ENCODE results near the gene LTC4S.
"Not testable (repeated sequence)": the region's sequence is repeated elsewhere in the genome, so short reads cannot be mapped to it uniquely, and the experiment has no call there.

LTC4S gene

GRCh38 chr5:179827680-179828079, 33.9 kb downstream of the LTC4S start:
- DNase-seq = peak; percentile 76

GRCh38 chr5:179828756-179829421, 35.1 kb downstream of the LTC4S start:
- no peak for DNase-seq

DNA sequence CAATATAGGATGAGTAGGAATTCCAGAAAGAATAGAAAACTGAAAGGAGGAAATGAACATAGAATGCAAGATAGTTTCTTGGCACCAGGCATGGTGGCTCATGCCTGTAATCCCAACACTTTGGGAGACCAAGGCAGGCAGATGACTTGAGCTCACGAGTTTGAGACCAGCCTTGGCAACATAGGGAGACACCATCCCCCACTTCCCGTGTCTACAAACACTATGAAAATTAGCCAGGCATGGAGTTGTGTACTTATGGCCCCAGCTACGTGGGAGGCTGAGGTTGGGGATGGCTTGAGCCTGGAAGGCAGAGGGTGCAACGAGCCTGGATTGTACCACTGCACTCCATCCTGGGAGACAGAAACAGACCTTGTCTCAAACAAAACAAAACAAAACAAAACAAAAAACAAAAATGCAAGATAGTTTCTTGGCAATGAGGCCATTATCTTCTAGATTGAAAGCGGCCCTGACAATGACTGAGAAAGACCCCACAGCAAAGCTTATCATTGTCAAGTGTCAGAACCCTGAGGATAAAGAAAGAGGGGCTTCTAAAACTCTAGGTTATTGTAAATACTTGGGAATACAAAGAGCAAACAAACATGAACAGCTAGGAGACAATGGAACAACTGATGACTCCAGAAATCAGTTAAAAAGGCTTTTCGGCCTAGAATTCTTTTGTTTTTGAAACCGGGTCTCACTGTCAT, 36.1 kb downstream of the LTC4S start:
- no peak for DNase-seq

- no peak for DNase-seq
Observed at GRCh38 chr5:179830818-179831468, 37.2 kb downstream of the LTC4S start.

- DNase-seq = no peak
Observed at GRCh38 chr5:179832039-179832745, 38.4 kb downstream of the LTC4S start.

DNA sequence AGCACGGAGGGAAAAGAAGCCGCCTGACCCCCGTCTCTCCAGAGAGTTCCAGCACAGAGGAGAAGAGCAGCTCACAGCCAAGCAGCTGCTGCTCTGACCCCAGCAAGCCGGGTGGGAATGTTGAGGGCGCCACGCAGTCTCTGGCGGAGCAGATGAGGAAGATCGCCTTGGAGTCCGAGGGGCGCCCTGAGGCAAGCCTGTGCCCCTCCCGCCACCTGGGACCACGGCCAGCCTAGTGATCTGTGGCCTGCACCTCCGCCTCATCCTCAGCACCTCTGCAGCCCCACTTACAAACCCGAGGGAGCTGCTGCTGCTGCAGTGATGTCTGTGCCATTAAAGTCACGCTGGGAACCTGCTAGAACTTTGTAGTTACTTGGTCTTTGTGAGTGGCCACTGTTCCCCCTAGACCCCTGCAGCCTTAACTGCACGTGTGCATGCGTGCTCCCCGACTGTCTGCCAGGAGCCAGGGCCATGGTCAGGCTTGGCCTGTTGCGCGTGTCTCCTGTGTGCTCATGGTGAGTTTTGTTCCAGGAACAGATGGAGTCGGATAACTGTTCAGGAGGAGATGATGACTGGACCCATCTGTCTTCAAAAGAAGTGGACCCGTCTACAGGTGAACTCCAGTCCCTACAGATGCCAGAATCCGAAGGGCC, 39.4 kb downstream of the LTC4S start:
- no peak for DNase-seq

GRCh38 chr5:179833709-179834070, 39.9 kb downstream of the LTC4S start:
- DNase-seq = no peak

GRCh38 chr5:179834120-179834519, 40.3 kb downstream of the LTC4S start:
- no peak for DNase-seq

DNA sequence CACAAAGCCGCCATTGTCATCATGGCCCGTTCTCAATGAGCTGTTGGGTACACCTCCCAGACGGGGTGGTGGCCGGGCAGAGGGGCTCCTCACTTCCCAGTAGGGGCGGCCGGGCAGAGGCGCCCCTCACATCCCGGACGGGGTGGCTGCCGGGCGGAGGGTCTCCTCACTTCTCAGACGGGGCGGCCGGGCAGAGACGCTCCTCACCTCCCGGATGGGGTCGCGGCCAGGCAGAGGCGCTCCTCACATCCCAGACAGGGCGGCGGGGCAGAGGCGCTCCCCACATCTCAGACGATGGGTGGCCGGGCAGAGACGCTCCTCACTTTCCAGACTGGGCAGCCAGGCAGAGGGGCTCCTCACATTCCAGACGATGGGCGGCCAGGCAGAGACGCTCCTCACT, 41.1 kb downstream of the LTC4S start:
- not testable (repeated sequence) for DNase-seq

- no peak for DNase-seq
Observed at GRCh38 chr5:179836225-179837019, 42.6 kb downstream of the LTC4S start.

- no peak for DNase-seq
Observed at GRCh38 chr5:179837076-179838011, 43.6 kb downstream of the LTC4S start.

- DNase-seq = no peak
Observed at GRCh38 chr5:179839328-179840256, 45.8 kb downstream of the LTC4S start.

GRCh38 chr5:179840321-179840720, 46.5 kb downstream of the LTC4S start:
- DNase-seq = no peak

GRCh38 chr5:179840766-179841165, 47.0 kb downstream of the LTC4S start:
- no peak for DNase-seq

DNA sequence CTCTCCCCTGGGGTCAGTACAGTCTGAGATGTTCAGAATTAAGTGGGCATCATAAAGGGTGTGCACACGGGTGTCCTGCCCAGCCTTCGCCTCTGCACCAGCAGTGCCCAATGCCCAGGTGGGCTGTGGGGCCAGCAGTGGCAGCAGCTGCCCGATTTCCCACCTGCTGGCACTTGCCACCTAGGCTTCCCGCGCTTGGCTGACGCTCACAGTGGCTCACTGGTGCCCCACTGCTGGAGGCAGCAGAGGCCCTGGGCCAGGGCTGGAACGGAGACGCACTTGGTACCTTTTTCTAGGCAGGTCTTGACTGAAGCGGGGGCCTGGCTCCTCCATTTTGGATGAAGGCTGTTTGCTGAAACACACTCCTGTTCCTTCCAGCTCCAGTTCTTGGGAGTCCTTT, 47.8 kb downstream of the LTC4S start:
- DNase-seq = no peak

Measured in GDM1 (cell line).